Astrocyte (in vitro differentiated cells and primary cell): ENCODE data around the gene GABARAP.

ENCODE experiments used
- CTCF ChIP-seq: IDR thresholded peaks from 2 replicates; pipeline ENCODE4 v1.5.1; 2011; ENCODE audit warnings: low read depth, mild to moderate bottlenecking, inconsistent platforms, low read length, moderate library complexity; ENCODE audit not compliant: insufficient read depth
- EZH2 ChIP-seq: IDR thresholded peaks from 2 replicates; pipeline ENCODE4 v1.6.1; 2012; ENCODE audit warnings: mild to moderate bottlenecking, low read length, inconsistent platforms; ENCODE audit not compliant: insufficient read depth

GRCh38 chr17:7250695-7251627 is 8.7 kb upstream of the GABARAP start:
- TF ChIP-seq CTCF = no peak
- no peak for TF ChIP-seq EZH2
